ENCODE data around the gene FAM181A. TPM values are rescaled to one million over a fixed set of nuclear protein-coding genes. Genes with fewer than 3 reads are reported as not detected.
A peak's percentile ranks its signal among the peaks of the same experiment; 100 is the strongest.

FAM181A gene
- total and polyA plus RNA-seq, 10 of the 15 experiments (the other 5 are each of a cell fraction or from before 2014, with no cell fraction given): not detected

DNA sequence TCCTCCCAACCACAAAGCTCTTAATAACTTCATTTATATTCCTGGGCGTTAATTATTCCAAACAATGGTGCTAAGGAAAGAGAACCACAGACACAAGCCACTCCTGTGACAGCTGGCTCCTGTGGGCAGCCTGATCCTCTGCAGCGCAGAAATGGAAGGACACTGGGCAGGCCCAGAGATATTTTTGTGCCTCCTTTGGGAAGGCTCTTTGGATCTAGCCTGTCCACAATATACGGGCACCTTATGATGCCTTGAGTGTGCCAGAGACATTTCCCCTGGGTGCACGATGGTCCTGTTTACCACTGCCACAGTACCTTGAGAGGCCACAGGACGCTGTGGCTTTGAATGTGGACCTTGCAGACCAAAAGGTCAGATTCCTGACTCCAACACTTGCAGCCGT is 47.2 kb downstream of the FAM181A start:
- no peaks in the 10 kb centered on the region for H3K79me2 ChIP-seq (ENCODE audit: control insufficient read depth, insufficient read depth, low read length)
- no peaks in the 10 kb centered on the region for H3K27me3 ChIP-seq (replicated peaks in 1 of 2; ENCODE audit: control insufficient read depth in 2 of 2, insufficient read depth in 2 of 2, low read length in 1 of 2)
- H3K4me1 ChIP-seq (ENCODE audit: control insufficient read depth, insufficient read depth, low read length): peaks cover 92% of the 10 kb centered on the region
- no TSS peak for BruUV-seq (replicated peaks)
- no peak for FAIRE-seq
- H2AFZ ChIP-seq (ENCODE audit: control insufficient read depth, low read depth, low read length): no peak overlapping the region
- no peaks in the 10 kb centered on the region for H3K36me3 ChIP-seq (ENCODE audit: control insufficient read depth in 2 of 2, insufficient read depth in 2 of 2, low read length in 1 of 2)
- H3K9me3 ChIP-seq (replicated peaks; ENCODE audit: control insufficient read depth, insufficient read depth, low read length): no peaks in the 10 kb centered on the region; the same call in 2 of the 3 replicates
- WGBS (ENCODE audit: insufficient coverage, insufficient replicate concordance, low lambda C conversion rate, missing lambda C conversion rate): 89% methylated on average over 6 of the region's 6 CpGs
- intact Hi-C loops (cut with micrococcal nuclease; ENCODE audit: unreplicated experiment) (no loop called here), in situ Hi-C loops (cut with MboI) (loop anchor here (10.0 to 25.0 kb wide), 3 partner anchors 1212 to 1688 kb away; partner anchors contain the start of gene SYNE3)
- ATAC-seq: no peak
- CTCF ChIA-PET: interaction anchor here (2.0 to 20.8 kb wide), 4 partner anchors 13 to 35 kb away, joined by 5 to 399 read pairs (median 208); partner anchors contain the start of gene CCDC197
- SMC1A ChIA-PET (ENCODE audit: uncharacterized antibody, unreplicated experiment): interaction anchor here (0.6 to 20.2 kb wide), 7 partner anchors 8 to 795 kb away, joined by 3 to 409 read pairs (median 15); partner anchors contain the start of gene CCDC197
- peak overlapping the region; percentile 75 for H3K4me2 ChIP-seq (ENCODE audit: control insufficient read depth, insufficient read depth)
- no peaks in the 10 kb centered on the region for H4K20me1 ChIP-seq (ENCODE audit: control insufficient read depth, insufficient read depth)
- no peak for DNase-seq (ENCODE audit: low read depth, low spot score)
- POLR2A ChIA-PET: interaction anchor here (1.0 to 4.4 kb wide), 5 partner anchors 9 to 25 kb away, joined by 3 to 18 read pairs (median 7); no protein-coding TSS in a partner anchor
- H3K9ac ChIP-seq (ENCODE audit: control insufficient read depth, insufficient read depth, low read length): no peak overlapping the region
- H3K27ac ChIP-seq (ENCODE audit: control insufficient read depth, insufficient read depth): no peak overlapping the region
- RAD21 ChIA-PET (ENCODE audit: unreplicated experiment): interaction anchor here (0.8 to 16.9 kb wide), 4 partner anchors 15 to 35 kb away, joined by 8 to 324 read pairs (median 196); partner anchors contain the start of gene CCDC197
- no peak overlapping the region for H3K4me3 ChIP-seq
- TF ChIP-seq ZNF207 (IDR thresholded peaks at IDR 0.05; ENCODE audit: borderline replicate concordance): no peak
- no peak for TF ChIP-seq RB1 (IDR thresholded peaks at IDR 0.05; ENCODE audit: borderline replicate concordance)
- no peak for TF ChIP-seq HDAC2 (IDR thresholded peaks at IDR 0.05)
- TF ChIP-seq, protein P1, sequence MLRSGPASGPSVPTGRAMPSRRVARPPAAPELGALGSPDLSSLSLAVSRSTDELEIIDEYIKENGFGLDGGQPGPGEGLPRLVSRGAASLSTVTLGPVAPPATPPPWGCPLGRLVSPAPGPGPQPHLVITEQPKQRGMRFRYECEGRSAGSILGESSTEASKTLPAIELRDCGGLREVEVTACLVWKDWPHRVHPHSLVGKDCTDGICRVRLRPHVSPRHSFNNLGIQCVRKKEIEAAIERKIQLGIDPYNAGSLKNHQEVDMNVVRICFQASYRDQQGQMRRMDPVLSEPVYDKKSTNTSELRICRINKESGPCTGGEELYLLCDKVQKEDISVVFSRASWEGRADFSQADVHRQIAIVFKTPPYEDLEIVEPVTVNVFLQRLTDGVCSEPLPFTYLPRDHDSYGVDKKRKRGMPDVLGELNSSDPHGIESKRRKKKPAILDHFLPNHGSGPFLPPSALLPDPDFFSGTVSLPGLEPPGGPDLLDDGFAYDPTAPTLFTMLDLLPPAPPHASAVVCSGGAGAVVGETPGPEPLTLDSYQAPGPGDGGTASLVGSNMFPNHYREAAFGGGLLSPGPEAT (IDR thresholded peaks at IDR 0.05; ENCODE audit: low read depth): no peak
- TF ChIP-seq, protein P2, sequence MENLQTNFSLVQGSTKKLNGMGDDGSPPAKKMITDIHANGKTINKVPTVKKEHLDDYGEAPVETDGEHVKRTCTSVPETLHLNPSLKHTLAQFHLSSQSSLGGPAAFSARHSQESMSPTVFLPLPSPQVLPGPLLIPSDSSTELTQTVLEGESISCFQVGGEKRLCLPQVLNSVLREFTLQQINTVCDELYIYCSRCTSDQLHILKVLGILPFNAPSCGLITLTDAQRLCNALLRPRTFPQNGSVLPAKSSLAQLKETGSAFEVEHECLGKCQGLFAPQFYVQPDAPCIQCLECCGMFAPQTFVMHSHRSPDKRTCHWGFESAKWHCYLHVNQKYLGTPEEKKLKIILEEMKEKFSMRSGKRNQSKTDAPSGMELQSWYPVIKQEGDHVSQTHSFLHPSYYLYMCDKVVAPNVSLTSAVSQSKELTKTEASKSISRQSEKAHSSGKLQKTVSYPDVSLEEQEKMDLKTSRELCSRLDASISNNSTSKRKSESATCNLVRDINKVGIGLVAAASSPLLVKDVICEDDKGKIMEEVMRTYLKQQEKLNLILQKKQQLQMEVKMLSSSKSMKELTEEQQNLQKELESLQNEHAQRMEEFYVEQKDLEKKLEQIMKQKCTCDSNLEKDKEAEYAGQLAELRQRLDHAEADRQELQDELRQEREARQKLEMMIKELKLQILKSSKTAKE (IDR thresholded peaks at IDR 0.05; ENCODE audit: low read depth, poor library complexity, severe bottlenecking): no peak
- TF ChIP-seq NR2C1 (IDR thresholded peaks at IDR 0.05): no peak
- TF ChIP-seq SREBF1 (IDR thresholded peaks at IDR 0.05; ENCODE audit: low read length): no peak
- no peak for TF ChIP-seq IKZF1 (conservative IDR thresholded peaks at IDR 0.05)
- TF ChIP-seq CHD2 (IDR thresholded peaks at IDR 0.05; ENCODE audit: borderline replicate concordance, low read depth, low read length): no peak
- TF ChIP-seq FOS (IDR thresholded peaks at IDR 0.05; ENCODE audit: borderline replicate concordance, extremely low read depth, insufficient read length): no peak
- TF ChIP-seq HDAC6 (IDR thresholded peaks at IDR 0.05; ENCODE audit: unreplicated experiment): no peak
- no peak for TF ChIP-seq IKZF2 (IDR thresholded peaks at IDR 0.05)
- TF ChIP-seq RFX5 (IDR thresholded peaks at IDR 0.05; ENCODE audit: low read depth, low read length): no peak
- TF ChIP-seq, protein P3, sequence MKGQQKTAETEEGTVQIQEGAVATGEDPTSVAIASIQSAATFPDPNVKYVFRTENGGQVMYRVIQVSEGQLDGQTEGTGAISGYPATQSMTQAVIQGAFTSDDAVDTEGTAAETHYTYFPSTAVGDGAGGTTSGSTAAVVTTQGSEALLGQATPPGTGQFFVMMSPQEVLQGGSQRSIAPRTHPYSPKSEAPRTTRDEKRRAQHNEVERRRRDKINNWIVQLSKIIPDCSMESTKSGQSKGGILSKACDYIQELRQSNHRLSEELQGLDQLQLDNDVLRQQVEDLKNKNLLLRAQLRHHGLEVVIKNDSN (IDR thresholded peaks at IDR 0.05; ENCODE audit: borderline replicate concordance, extremely low read length, insufficient read depth, low read depth, low read length): no peak
- no peak for TF ChIP-seq SMAD1 (IDR thresholded peaks at IDR 0.05; ENCODE audit: low read depth, partially characterized antibody)
- no peak for TF ChIP-seq NFIC (IDR thresholded peaks at IDR 0.05; ENCODE audit: low read depth, low read length)
